Measurements from ENCODE around the gene LENG1.

LENG1 gene

DNA sequence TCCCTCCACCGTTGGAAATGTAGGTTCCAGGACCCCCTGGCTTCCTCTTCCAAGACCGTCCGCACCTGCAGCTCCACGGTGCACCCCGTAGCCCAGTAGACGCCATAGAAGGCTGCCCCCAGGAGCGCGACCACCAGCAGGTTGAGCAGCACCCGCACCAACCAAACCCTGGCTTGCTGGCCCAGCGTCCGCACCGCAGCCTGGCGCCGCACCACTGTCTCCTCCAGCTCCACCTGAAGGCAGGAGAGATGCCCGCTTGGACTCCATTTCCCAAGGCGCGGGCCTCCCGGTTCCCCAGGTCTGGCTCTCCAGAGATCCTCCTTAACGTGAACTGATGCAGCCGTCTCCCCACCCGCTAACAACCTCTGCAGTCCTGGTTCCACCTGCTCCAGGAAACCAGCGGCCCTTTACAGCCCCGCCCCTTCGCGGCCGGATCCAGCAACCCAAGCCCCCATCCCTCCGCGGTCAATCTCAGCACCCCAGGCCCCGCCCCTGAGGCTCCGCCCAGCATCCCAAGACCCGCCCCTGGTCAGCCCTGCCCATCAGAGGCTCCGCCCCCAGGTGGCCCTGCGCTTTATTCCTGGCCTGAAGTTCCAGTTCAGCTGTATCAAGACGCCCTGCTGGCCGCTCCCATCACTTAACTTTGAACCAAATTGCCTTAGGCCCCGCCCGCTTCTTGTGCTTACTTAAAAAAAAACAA lies 5.0 kb upstream of the LENG1 start:
- DNase-seq (ENCODE audit: low read depth), result no peak

DNA sequence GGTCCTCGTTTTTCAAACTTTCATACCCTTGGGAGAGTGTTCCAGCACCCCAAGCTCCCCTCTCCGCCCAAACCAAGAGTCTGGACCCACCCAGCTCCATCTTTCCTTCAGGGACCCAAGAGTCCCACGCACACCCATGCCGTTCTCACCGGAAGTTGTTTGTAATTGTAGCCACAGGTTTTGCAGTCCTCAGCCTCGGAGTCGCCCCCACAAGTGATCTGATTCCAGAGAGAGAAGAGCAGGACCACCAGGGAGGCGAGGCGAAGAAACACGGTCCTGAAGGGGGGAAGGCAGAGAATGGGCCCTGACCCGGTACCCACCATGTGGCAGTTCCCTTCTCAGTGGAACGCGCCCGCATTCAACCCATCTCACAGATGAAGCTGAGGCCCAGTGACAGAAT lies 3.4 kb upstream of the LENG1 start:
- DNase-seq (ENCODE audit: low read depth), result no peak

DNA sequence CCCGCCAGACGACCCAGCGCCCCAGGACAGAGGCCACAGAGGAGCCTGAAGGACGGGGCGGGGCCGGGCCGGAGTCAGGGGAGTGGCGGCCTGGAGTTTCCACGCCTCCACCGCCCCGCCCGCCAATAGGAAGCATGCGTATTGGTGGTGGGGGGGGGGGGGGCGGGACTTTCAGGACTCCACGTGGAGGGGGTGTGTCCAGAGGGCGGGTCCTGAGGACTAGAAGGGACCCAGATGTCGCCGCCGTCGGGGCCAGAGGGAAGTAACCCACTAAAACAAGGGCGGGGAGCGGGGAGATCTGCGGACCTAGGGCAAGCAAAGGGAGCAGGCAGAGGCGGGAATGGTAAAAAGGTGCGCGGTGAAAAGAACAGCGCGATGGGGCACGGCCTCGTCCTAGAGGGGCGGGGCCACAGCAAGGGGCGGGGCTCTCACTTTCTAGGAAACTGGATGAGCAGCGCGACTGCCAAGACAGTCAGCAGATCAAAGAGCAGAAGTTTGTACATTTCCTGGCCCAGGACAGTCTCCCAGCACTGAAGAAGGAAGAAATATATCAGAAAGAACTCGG lies 2.8 kb upstream of the LENG1 start:
- peak; percentile 73 for DNase-seq (ENCODE audit: low read depth)

DNA sequence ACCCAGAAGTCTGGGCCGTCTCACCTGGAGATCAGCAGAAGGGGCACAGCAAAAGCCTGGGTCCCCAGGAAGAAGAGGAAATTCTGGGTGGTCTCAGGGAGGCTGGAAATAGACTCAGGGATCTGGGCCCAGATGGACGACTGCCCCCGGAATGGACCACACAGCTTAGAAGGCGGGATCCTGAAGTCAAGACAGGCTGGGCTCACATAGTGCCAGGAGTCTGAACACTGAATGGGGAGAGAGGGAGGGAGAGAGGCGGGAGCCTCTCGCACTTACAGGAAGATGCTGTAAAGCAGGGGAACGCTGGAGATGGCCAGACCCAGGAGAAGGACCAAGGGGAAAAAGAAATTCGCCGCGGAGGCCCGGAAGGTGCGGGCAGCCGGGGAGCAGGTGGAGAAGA lies 1.3 kb upstream of the LENG1 start:
- no peak for DNase-seq (ENCODE audit: low read depth)

DNA sequence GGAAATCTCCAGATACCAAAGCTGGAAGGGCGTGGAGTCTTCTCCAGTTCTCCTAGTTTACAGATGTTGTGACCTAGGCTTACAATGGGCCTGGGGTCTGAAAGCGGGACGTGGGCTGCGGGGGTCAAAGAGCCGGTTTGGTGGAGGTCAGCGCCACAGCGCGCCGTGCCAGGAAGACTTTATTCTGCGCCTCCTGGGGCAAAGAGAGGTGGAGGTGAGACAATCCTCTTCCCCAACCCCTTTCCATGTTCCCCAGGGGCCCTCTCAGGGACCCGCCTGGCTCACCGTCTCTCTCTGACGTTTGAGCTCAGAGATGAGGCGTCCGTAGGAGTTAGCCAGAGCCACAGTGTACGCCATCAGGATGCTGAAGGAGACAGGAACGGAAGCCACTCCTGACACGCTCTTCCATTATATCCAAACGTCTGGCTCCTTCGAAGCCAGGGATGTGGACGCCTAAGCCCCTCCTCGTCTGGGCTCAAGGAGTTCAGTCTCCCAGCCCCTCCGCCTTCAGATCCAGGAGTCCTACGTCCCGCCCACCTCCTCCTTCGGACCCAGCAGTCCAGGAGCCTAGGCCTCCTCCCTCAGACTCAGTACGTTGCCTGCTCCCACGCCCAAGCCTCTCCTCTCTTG lies 776 bp upstream of the LENG1 start:
- no peak for DNase-seq (ENCODE audit: low read depth)

DNA sequence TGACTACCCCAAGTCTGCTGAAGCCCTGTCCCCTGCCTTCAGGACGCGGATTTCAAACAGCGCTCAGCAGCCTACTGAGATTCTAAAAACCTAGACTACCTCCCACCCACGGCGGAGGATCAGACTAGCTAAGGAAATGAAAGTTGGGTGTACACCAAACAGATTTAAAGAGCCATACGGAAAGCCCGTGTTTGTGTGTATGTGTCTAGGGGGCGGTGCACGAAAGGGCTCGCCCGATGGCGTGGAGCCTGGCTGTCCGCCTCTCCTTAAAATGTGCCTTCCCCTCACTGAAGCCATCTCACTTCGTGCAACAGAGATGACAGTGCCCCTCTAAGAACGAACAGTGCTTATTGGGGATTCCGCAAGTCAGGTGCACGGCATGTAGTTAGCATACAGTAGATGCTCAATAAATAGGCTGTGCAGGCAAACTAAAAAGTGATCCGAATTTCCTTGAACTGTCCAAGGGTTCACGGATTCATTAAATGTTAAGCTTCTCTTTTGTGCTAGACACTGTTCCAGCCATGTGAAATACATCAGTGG lies 639 bp downstream of the LENG1 start:
- DNase-seq (ENCODE audit: low read depth), result no peak

DNA sequence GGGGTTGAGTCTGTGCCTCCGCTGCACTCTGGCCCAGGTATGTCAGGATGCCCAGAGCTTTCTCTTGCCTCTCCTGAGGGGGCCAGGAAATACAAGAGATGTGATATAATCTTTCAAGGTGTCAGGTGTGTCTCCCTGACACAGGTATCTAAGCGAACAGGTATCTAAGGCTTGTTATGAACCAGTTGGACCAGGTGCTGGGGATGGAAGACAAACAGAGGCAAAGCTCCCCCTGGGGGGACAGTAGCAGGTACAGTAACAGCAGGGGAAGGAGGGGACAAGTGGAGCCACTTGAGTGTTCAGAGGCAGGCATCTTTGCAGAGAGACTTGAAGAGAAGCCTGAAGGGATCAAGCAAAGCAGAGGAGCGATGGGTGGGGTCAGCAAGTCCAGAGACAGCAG lies 2.6 kb downstream of the LENG1 start:
- DNase-seq (ENCODE audit: low read depth), result no peak

DNA sequence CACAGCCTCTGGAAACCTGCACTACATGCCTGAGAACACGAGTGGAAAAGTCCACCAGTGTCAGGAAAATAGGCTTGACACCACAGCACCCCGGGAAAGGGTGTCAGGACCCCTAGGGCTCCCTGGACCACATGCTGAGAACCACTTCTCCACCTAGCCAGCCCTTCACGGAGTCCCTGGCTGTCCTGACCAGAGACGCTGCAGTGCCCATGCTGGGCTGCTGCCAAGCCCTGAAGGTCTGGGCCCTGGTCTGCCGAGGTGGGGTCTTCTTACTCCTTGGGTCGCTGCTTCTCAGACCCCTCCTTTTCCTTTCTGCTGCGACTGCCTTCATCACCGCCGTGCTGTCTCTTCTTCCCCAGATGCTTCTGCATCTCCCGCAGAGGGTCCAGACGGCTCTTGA lies 3.0 kb downstream of the LENG1 start:
- no peak for DNase-seq (ENCODE audit: low read depth)

DNA sequence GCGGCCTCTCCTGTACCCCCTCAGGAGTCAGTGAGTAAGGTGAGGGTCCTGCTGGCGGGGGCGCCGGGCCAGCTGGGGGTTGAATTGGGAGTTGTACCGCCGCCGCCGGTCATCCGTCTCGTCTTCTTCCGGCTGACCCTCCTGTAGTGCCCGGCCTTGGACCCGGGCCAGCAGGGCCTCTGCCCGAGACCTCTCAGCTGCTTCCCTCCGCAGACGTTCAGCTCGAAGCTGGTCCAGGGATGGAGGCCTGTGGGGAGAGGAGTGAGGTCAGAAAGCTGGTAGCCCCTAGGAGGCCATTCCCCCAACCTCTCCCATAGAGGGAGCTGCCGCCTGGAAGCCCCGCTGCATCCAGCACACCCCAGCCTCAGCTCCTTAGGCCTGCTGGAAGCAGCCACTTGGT lies 3.8 kb downstream of the LENG1 start:
- DNase-seq (ENCODE audit: low read depth), result no peak

DNA sequence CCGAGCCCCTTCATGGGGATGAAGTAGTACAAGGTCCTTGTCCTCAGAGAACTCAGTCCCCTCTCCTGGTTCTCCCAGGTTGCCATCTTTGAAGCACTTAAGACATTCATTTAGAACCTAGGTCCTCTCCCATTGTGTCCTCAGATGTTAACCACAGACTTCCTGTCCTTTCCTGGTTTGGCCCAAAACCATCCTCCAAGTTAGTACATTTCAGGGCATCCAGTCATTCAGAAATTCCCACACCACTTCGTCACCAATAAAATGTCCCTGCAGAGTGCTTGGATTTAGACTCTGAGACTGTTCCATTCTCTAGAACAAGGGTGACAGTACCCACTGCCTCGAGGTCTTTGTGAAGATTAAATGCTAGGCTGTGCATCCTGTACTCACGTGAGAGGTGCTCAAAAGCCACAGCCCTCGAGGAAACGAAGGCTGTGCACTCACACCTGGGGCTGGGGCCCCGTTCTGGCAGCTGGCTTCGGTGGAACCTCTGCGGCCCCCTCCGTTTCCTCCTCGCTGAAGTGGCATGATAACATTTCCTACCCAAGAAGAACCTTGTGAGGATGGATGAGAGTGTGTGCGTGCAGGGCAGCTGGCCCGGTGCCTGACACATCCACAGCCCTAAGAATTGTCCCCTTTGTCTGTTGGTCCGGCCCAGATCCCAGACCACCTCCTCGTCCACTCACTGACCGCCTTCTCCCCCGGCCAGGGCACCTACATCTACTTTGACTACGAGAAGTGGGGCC lies 4.7 kb downstream of the LENG1 start:
- DNase-seq (ENCODE audit: low read depth), result no peak

DNA sequence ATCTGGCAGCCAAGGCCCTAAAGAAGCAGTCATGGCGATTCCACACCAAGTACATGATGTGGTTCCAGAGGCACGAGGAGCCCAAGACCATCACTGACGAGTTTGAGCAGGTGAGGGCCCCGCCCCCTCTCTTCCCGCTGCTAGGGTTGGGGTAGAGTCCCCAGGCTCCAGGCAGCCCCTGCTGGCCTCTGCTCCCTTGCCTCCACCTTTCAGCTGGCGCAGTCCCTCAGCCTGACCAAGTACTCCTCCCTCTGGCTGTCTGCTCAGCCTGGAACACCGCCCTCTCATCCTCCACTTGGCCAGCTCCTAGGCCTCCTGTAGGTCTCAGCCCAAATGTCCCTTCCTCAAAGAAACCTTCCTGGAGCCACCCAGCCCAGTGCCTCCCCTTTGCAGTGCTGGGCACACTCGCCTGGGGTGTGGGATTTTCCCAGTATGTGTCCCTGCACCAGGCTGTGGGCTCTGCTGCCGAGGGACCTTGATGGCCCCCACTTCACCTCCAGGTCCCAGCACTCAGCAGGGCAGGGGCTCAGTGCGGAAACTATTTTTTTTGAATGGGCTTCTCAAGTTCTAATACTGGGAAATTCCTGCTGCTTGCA lies 5.7 kb downstream of the LENG1 start:
- no peak for DNase-seq (ENCODE audit: low read depth)

DNA sequence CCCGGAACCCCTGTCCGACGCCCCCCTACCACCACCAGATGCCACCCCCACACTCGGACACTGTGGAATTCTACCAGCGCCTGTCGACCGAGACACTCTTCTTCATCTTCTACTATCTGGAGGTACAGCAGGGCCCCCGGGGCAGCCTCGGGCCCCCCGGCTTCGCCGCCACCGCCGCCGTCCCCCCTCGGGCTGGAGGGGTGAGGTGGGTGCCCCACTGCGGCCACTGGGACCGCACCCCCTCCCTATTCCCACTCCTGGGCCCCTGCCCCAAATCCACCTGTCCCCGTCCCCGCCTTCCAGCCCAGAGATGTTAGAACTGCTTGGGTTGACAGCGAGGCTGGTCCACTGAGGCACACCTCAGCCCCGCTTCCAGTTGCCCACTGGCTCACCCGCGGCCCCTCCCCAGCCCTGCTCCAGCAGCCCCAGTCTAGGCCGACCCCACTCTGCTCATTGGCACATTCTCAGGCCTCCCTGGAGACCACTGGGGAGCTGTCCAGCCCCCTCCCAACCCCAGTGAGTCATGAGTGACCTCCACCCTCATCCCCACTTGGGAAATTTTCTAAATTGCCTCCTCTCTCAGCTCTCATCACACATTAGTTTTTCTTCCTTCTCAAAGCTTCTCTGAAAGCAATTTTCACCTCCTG lies 6.5 kb downstream of the LENG1 start:
- no peak for DNase-seq (ENCODE audit: low read depth)

DNA sequence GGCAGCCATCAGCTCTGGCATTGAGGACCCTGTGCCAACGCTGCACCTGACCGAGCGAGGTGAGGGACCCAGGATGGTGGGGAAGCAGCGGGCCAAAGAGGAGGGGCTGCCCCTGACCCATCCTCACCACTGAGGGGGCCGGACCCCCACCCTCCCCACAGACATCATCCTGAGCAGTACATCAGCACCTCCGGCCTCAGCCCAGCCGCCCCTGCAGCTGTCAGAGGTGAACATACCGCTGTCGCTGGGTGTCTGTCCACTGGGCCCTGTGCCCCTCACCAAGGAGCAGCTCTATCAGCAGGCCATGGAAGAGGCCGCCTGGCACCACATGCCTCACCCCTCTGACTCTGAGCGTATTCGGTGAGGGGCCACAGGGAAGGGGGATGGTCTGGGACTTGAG lies 7.3 kb downstream of the LENG1 start:
- no peak for DNase-seq (ENCODE audit: low read depth)

DNA sequence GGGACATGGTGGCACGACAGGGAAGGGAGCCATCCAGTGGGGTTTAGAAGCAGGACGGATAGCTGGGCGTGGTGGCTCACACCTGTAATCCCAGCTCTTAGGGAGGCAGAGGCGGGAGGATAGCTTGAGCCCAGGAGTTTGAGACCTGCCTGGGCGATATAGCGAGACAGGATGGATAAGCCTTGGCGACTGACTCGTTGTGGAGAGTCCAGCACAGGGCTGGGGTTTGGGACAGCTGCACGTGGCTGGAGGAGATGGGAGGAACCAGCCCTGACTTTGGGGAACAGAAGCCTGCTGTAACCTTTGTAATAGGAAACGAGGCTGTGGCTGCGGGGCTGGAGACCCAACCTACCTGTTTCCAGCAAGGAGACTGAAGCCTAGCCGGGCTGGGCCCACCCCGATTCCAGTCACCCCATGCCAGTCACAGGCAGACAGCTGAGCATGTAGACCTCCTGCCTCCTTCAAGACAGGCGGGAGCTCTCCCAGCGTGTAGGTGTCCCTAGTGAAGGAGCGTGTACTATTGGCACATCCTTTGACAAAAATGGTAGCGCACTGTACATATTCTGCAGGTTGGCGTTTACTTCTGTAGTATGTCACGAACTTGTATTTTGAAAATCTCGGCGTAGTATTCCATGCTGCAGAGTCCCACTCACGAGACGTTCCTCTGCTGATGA lies 8.0 kb downstream of the LENG1 start:
- no peak for DNase-seq (ENCODE audit: low read depth)

DNA sequence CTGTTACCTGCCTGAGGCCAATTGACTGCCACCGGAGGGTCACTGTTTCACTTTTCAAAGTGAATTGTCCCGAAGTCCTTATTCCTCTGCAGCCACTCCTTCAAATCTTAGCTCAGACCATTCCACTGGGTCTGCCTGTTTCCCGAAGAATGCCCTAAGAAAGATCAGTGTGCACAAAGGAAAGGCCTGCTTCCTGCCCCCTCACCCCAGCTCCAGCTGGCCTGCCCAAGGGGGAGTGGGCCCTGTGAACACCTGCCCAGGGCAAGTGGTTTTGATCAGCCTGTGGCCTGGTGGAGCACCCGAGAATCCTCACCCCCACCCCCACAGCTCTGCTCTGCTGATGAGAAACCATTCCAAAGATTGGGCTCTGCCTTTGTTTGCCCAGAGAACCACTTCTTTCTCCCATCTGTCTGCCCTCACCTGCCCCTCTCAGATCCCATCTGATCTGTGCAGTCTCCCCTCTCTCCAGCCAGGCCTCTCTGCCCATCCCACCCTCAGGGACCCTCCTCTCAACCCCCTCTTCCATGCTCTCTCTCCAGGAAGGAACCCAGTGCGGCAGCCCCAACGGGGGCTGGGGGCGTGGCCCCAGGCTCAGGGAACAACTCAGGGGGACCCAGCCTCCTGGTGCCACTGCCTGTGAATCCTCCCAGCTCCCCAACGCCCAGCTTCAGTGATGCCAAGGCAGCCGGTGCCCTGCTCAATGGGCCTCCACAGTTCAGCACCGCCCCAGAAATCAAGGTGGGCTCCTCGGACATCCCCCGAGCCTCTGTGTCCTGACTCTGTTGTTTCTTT lies 10.3 kb downstream of the LENG1 start:
- no peak for DNase-seq (ENCODE audit: low read depth)

DNA sequence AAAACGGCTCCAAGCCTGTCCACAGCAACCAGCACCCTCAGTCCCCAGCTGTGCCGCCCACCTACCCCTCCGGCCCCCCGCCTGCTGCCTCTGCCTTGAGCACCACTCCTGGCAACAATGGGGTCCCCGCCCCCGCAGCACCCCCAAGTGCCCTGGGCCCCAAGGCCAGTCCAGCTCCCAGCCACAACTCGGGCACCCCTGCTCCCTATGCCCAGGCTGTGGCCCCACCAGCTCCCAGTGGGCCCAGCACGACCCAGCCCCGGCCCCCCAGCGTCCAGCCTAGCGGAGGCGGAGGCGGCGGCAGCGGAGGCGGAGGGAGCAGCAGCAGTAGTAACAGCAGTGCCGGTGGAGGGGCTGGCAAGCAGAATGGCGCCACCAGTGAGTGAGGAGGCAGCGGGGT lies 11.4 kb downstream of the LENG1 start:
- DNase-seq (ENCODE audit: low read depth), result no peak

DNA sequence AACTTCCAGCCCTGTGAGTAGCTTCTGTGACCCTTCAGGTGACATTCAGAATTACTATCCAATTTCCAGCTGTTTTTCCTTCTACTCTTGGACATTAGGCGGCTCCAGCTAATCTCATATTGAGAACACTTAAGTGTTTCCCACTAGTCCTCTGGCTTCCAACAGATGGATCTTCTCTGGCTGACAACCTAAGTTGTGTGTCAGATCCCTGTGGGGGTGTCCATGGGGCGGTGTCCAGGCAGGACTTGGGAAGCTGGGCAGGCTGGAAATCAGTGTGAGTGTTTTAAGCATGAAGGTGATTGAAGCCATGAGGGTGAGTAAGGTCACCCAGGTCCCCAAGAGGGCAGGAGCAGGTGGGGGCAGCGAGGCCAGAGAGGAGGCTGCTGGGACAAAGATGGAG lies 11.8 kb downstream of the LENG1 start:
- no peak for DNase-seq (ENCODE audit: low read depth)

DNA sequence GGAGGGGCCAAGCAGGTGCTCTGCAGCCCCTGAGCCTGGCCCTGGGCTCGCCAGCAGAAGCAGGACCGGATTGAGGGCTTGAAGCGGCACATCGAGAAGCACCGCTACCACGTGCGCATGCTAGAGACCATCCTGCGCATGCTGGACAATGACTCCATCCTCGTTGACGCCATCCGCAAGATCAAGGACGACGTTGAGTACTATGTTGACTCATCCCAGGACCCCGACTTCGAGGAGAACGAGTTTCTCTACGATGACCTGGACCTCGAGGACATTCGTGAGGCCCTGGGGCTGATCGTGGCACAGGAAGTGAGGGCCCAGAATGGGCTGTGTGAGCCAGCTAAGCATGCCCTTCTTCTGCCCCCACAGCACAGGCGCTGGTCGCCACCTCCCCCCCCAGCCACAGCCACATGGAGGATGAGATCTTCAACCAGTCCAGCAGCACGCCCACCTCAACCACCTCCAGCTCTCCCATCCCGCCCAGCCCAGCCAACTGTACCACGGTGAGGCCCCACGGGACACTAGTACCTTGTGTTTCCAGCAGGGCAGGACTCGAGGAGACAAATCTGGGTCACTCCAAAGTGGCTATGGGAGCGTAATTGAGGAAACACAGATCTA lies 13.9 kb downstream of the LENG1 start:
- DNase-seq (ENCODE audit: low read depth), result no peak

DNA sequence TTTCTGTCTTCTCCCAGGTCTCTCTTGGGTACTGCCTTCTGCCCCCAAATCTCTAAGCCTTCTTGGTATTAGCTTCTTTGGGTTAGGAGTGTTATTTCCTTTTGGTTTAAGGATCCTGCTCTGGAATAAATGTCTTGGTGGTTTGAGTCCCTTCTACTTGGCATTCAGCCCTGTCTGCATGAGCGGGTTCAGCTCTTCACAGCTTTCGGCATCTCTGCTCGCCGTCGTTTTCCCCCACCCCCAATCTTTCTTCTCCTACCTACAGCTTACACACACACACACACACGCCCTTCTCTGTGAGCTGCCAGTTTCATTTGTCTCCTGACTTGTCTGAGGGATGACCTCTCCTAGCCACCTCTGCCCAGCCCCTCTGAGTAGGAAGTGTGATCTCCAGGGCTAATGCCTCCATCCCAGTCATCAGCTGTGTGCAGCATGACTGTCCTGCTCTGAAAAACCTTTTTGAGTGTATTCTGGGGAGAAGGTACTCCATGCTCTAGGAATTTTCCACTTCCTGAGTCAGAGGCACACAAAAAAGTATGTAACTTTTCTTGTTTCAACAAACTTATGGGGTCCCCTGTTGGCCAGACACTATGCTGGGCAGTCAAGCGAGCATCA lies 17.2 kb downstream of the LENG1 start:
- no peak for DNase-seq (ENCODE audit: low read depth)

DNA sequence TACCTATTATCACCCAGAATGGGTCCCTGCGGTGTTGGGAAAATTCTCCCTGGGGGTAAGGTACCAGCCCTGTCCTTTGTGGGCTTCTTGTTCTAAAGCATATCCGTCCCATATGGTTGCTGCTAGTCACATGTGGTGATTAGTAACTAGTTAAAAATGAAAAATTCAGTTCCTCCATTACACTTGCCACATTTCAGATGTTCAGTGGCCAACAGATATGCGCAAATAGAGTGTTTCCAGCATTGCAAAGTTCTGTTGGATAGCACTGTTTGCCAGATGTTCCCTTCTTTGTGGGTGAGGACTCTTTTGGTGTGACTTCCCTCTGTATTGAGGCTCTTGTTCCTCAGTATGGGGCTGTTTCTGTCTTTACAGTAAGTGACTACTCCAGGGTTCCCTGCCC lies 18.2 kb downstream of the LENG1 start:
- DNase-seq (ENCODE audit: low read depth), result no peak
